HG03135 (cell line): ENCODE measurements around the gene RGMA.
"Not testable (repeated sequence)": the region's sequence is repeated elsewhere in the genome, so short reads cannot be mapped to it uniquely, and the experiment has no call there.

Experiments used
- ATAC-seq: cut with Tn5 transposase; IDR thresholded peaks from one replicate; pipeline ENCODE4 v1.9.1; 2021; ENCODE audit warnings: mild to moderate bottlenecking, moderate library complexity; ENCODE audit not compliant: unreplicated experiment

The RGMA gene

GRCh38 chr15:93068581-93069199, 20.3 kb downstream of the RGMA start:
- ATAC-seq = no peak

DNA sequence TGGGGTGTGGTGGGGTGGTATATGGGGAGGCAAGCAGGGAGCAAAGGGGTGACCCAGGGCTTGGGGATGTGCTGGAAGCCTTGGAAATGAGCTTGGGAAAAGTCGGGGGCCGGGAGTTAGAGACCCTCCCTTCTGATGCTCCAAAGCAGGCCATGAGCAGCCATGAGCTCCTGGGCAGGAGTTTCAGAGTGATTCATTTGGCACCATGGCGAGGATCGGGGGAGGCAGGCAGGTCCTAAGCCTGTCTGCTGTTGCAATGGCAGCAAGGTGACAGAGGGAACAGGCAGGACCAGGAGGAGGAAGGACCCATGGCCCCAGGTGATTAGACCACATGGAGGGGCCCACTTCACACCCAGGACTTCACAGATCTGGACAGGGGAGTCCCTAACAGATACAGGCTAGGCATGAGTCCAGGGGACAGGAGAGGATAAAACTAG, 21.3 kb downstream of the RGMA start:
- no peak for ATAC-seq

GRCh38 chr15:93066834-93067648, 22.0 kb downstream of the RGMA start:
- no peak for ATAC-seq

GRCh38 chr15:93066224-93066681, 22.8 kb downstream of the RGMA start:
- no peak for ATAC-seq

GRCh38 chr15:93065641-93066045, 23.4 kb downstream of the RGMA start:
- ATAC-seq = no peak

- ATAC-seq = no peak
These were observed 25.0 kb downstream of the RGMA start for GRCh38 chr15:93063796-93064690.

DNA sequence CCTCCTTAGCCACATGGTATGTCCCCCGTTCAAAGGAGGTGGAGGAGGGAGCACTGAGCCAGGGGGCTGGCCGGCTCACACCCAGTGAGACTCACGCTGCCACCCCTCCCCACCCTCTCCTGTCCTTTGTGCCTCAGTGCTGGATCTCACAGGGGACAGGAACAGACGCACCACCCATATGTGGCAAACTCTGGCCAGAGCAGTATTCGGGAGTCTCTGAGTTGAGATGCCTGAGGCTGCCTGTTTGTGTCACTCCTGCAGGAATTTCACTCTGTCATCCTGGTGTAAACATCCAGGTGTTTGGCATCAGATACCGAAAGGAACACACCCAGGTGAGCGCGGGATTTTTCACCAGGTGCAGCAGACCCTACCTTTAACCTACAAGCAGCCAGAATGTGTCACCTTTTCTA, 25.7 kb downstream of the RGMA start:
- ATAC-seq = no peak

DNA sequence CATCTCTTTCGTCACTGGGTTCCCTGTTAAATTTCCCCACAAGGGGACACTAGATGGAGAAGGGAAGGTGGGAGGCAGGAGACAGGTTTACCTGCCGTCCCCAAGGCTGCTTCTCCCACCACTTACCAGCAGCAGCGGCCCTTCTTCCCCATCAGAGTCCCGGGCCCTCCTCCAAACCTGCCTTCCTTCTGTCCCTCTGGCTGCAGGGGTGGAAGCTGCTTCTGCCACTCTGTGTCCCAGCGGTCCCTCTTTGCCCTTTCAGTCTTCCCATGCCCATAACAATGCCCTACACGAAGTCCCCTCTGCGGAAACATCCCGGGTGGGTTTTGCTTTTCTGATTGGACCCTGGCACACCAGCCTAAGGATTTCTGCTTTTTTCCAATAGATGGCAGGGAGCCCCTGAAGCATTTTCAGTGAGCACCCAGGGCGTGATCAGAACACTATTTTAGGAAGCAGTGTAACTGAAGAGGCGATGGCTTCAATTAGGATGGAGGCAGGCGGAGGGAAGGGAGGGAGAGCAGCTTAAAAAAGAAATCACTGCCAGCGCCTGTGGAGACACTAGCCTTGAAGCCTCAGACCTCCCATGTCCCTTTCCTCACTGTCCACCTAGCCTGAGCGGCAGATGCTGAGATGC, 26.3 kb downstream of the RGMA start:
- ATAC-seq = not testable (repeated sequence)

- ATAC-seq = no peak
These were observed 28.4 kb downstream of the RGMA start for GRCh38 chr15:93060336-93061248.

- no peak for ATAC-seq
These were observed 29.6 kb downstream of the RGMA start for GRCh38 chr15:93059442-93059841.

DNA sequence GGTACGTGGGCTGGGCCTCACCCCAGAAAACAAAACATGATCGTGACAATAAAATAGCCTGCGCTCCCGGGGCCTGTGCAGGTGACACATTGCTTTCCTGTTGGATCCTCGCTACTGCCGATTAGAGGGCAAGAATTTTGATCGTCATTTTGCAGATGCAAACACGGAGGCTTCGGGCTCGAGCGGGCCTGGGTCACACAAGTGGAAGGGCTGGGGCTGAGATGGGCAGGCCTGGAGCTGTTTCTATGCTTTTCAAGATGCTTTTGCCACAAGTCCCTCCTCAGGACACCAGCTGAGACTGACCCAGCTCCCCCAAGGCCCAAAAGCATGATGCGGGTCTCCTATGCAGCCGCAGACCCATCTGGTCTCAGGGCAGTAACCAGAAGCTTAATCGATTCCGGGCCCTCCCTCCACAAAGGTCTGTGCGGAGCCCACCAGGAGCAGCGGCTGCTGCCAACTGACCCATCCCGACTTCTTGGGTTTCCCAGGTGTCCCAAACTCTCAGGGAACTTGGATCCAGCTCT, 30.0 kb downstream of the RGMA start:
- no peak for ATAC-seq

DNA sequence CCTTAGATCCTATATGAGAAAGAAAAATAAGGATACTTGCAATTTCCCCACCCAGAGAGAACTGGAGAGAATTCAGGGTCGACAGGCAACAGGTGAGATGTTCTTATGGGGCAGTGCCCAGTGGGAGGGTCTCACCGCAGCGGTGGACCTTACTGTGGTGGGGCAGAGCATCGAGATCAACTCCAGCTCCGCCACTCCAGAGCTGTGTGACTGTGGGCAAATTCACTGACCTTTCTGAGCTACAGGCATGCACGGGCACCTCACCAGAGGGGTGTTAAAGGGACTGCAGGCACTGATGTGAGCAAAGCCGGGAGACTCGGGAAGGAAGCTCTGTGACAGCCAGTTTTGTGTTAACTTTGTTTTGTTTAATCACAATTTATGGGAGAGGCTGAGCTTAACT, 30.9 kb downstream of the RGMA start:
- ATAC-seq = no peak

DNA sequence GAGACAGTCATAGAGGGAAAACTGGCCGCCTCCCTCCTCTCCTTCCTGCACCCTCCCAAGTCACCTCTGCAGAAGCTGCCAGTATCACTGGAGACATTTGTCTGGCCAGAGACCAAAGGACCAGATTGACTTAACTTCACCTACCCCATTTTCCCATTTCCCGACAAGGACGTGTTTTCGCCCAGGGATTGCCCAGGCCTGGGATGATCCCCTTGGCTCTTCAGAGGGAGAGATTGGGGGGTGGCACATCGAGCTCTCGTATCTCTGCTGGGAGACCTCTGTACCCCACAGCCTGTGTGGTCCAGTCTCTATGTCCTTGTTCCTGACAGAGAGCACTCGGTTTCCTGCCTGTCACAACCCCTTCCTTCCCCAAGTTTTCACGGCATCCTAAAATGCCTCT, 31.4 kb downstream of the RGMA start:
- no peak for ATAC-seq

- ATAC-seq = no peak
These were observed 32.2 kb downstream of the RGMA start for GRCh38 chr15:93056836-93057235.

GRCh38 chr15:93055211-93055610, 33.8 kb downstream of the RGMA start:
- ATAC-seq = no peak

DNA sequence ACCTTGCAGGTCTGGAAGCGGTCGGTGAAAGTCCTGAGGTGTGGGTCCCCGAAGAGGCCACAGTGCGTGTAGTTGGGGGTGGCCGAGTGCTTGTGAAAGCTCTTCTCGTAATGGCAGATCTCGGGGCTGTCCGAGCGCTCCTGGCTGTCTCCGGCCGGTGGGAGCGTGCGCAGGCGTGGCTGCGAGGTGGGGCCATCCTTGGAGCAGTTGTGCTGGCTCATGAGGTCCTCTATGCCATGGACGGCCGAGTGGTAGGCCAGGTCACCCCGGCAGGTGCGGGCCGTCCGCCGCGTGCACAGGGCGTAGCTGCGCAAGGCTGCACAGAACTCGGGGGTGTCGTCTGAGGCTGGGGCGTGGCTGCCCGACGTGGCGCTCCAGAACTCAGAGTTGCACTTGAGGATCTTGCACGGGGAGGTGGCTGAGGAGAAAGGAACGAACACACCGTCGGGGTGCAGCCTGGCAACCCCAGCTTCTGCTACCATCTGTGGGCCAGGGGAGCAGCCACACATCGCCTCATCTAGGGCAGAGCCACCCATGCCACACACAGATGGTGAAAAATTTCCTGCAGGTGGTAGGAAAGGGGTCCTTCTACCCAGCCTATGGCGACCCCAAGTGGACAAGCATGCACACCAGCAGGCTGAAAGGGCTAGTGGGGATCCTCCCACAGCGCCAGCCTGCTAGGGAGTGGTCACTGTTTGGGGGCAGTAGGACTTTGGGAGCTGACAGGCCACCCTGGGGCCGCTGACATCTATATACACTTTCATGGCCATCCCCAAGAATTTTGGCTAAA, 36.7 kb downstream of the RGMA start:
- no peak for ATAC-seq

DNA sequence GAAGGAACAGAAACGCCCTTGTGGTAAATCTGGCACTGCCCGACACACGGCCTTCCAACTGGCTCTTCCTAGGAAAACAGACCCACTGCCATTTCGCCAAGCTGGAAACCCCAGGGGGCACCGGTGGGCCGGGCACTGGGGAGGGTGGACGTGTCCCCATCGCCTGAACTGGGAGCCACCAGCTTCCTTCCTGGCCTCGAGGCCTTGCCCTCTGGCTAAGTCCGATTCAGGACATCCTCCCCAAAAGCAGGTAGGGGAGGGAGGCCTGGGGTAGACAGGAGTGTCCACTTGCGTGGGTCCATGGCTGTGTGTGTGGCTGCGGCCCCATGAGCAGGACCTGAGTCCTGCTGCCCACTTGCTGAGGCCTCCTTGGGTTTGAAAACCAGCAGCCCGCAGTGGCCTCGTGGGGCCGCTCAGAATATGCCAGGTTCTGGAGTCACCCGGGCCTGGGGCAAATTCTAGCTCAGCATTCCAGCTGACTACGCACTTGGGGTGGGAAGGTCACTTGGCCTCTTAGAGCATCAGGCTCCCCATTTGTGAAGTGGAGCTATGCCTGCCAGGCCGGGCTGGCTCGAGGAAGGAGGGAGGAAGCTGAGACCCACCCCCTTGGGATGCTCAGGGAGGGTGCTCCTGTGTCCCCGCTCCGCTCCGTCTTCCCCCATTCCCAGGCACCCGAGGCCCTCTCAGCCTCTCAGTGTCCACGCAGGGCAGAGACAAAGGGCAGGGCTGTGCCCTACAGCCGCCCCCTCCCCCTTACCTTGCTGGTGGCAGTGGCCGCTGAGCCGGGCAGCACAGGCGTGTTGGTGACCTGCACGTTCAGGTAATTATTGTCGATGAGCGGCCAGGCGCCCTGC, 37.5 kb downstream of the RGMA start:
- no peak for ATAC-seq

GRCh38 chr15:93050648-93051047, 38.4 kb downstream of the RGMA start:
- no peak for ATAC-seq
